Vagina (tissue), 2 donors: ENCODE results near the gene SLC1A1.

Source experiments
- CTCF ChIP-seq, 3 experiments: fragments of 450-650 bp in 2 of 3; fragments of 200-600 bp in 1 of 3; sonication (generic) in 1 of 3; IDR thresholded peaks; one replicate each; pipeline ENCODE4 v1.5.1; 2017 to 2019; ENCODE audit warnings: antibody characterized with exemption in 3 of 3, mild to moderate bottlenecking in 2 of 3, moderate library complexity in 2 of 3
- POLR2A ChIP-seq, 2 donors: fragments of 450-650 bp; IDR thresholded peaks; one replicate each; pipeline ENCODE4 v1.6.1; 2017; ENCODE audit warnings: antibody characterized with exemption in 2 of 2, mild to moderate bottlenecking in 2 of 2, moderate library complexity in 2 of 2
- POLR2AphosphoS5 ChIP-seq, 2 donors: sonication (generic); formaldehyde crosslinking; IDR thresholded peaks; one replicate each; pipeline ENCODE4 v1.9.0; 2017; ENCODE audit warnings: antibody characterized with exemption in 2 of 2, mild to moderate bottlenecking in 2 of 2, low read depth in 1 of 2; ENCODE audit not compliant: insufficient read depth in 1 of 2

DNA sequence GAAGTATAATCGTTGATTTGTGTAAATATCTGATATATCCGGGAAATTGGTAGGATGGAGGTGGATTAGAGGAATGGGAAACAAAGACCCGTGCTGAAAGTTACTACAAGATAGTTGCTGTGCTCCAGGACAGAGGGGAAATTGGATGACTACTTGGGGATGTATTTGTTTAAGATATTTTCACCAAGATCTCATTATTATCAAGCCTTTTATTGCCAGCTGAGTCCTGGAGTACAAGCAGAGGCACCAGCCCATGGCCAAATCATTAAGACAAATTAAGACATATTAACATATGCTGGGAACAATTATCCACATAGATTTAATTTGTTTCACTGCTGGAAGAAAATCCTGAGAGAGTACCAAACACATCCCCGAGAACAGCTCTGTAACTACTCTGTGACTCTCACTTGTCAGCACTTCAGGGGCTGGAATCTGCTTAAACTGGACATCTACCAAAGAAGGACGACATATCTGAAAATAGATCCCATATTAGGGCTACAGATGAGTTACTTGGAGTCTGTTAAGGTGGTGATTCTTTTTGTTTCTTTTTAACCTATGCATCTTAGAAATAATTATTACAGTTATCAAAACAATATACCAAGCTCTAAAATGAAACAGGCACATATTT is 68.2 kb downstream of the SLC1A1 start:
- TF ChIP-seq CTCF (IDR thresholded peaks at IDR 0.05) (no peak), POLR2AphosphoS5 (IDR thresholded peaks at IDR 0.05; ENCODE audit: insufficient read depth in 1 of 2, low read depth in 1 of 2) (no peak), POLR2A (IDR thresholded peaks at IDR 0.05) (no peak)
